Upper lobe of right lung (tissue), 1 donor: ENCODE data around the gene MND1. TPM values are rescaled to one million over a fixed set of nuclear protein-coding genes. Genes with fewer than 3 reads are reported as not detected.

Experiments used
- ATAC-seq: fragments of 200-7000 bp; cut with Tn5 transposase; one replicate; pipeline ENCODE4 v1.9.1; 2020; ENCODE audit warnings: mild to moderate bottlenecking, moderate library complexity
- DNase-seq: peaks from one replicate; pipeline ENCODE4 v3.0.0-alpha.2; 2020
- H3K27ac ChIP-seq: fragments of 200-600 bp; one replicate; pipeline ENCODE4 v1.8.0; 2022
- H3K27me3 ChIP-seq: fragments of 200-600 bp; one replicate; pipeline ENCODE4 v1.8.0; 2022; ENCODE audit warnings: mild to moderate bottlenecking
- H3K36me3 ChIP-seq: fragments of 200-600 bp; one replicate; pipeline ENCODE4 v1.8.0; 2022
- H3K4me1 ChIP-seq: fragments of 200-600 bp; one replicate; pipeline ENCODE4 v1.8.0; 2022
- H3K4me3 ChIP-seq: fragments of 200-600 bp; one replicate; pipeline ENCODE4 v1.8.0; 2022; ENCODE audit warnings: mild to moderate bottlenecking
- H3K9me3 ChIP-seq: fragments of 200-600 bp; one replicate; pipeline ENCODE4 v1.8.0; 2022
- intact Hi-C: fragments of 100-400 bp; cut with DNase I; formaldehyde crosslinking; loops from one replicate; pipeline ENCODE4 v1.11.0; 2022
- total RNA-seq: library from RNA; stranded (reverse); fragmentation: NEBNext Ultra II Directional; extraction: Animal tissue kit (Norgen Biotek cat#: 25700); gene quantifications from one replicate; pipeline ENCODE4 v1.2.1, GENCODE V29; 2021
- TF ChIP-seq, protein P1 (sequence below): fragments of 200-600 bp; IDR thresholded peaks from one replicate; pipeline ENCODE4 v1.8.0; 2022; ENCODE audit warnings: antibody characterized with exemption
- donor health status: DM: no; HTN: yes; CAD: no; lungs with severe emphysema.

Gene MND1
- total RNA-seq, 1 donor from 2014 or later: not detected

DNA sequence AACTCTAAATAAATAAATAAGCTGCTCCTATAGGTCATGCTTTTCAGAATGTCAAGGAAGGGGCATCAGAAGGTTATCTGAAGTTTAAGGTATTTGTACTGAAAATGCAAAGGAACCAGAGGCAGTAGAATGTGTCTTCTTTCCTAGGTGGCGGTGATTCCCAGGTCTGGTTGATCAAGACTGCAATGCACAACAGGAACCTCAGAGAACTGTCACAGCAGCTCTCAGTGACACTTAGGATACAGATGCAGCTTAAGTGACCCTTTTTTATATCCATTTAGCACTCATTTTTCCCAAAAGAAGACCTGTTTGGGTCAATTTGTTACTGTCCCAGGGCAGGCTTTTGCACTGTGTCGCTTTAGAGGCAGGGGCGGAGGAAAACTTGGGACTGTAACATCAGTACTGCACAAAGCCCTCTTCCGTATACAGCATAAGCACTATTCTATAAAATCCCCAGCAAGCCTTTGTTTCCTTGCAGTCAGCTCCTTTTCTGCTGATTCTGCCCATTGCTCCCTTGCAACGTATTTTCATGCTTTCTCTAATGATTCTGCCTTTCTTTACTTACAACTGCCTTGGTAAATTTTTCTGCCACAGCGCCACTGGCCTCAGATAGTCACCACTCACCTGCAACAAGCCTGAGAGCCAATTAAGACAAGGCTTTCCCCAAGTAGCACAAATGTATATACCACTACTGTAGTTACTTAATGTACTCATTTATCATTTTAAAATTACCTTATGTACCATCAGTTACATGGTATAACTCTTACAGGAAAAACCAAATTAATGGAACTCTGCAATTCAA is 1.5 kb upstream of the MND1 start:
- TF ChIP-seq, protein P1, sequence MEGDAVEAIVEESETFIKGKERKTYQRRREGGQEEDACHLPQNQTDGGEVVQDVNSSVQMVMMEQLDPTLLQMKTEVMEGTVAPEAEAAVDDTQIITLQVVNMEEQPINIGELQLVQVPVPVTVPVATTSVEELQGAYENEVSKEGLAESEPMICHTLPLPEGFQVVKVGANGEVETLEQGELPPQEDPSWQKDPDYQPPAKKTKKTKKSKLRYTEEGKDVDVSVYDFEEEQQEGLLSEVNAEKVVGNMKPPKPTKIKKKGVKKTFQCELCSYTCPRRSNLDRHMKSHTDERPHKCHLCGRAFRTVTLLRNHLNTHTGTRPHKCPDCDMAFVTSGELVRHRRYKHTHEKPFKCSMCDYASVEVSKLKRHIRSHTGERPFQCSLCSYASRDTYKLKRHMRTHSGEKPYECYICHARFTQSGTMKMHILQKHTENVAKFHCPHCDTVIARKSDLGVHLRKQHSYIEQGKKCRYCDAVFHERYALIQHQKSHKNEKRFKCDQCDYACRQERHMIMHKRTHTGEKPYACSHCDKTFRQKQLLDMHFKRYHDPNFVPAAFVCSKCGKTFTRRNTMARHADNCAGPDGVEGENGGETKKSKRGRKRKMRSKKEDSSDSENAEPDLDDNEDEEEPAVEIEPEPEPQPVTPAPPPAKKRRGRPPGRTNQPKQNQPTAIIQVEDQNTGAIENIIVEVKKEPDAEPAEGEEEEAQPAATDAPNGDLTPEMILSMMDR: no peak
- no peak for DNase-seq
- intact Hi-C loops: loop anchor here (5.0 kb wide), 1 partner anchor 234 kb away; no protein-coding TSS in a partner anchor

DNA sequence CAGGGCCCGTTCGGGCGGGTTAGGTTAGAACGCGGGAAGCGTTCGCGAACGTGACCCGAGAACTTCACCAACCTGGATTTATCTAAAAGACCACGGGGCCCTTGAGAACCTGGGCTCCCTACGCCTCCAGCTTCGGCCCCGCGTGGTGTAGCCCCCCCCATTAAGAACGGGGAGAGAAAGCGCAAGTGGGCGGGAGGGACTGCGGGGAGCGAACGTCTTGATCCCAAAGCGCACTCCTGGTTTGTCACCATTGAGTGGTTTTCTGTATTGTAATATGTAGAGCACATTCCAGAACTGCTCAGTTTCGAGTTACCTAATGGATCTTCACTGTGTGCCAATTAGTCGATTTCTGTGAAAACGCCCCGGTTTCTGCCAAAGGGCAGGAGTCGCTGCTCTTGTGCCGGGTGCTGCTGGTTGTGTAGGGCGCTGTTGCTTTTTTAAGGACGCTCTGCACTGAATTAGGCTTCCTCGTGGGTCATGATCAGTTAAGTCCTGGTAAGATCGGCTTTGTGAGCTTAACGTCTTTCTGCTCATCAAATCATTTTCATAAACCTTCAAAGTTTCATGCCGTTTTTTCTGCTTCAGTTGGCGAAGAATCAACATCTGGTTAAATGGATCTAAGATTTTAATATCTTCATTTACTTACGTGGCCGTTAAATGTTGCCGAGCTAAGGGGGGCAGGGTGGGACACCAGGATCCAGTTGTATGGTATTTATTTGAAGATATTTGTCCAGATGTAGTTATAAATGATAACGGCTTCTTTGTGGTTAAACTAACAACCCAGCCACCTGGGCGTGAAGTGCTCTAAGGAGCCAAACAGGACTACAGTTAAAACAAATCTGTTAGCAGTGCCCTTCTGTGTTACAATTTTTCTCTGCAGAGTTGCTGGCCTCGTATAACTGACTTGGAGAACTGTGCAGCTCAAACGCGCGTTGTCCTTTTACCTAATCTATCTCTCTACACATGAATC is 809 bp downstream of the MND1 start:
- intact Hi-C loops: no loop called here
- peak; percentile 60 for ATAC-seq

More for the DNA sequence above, 1.5 kb upstream of the MND1 start:
- Histone ChIP-seq H3K27me3 (no peaks in the 10 kb centered on the region), H3K9me3 (no peaks in the 10 kb centered on the region), H3K27ac (no peak overlapping the region), H3K36me3 (no peaks in the 10 kb centered on the region), H3K4me3 (no peak overlapping the region), H3K4me1 (peaks cover 9% of the 10 kb centered on the region)
- no peak for ATAC-seq

DNA sequence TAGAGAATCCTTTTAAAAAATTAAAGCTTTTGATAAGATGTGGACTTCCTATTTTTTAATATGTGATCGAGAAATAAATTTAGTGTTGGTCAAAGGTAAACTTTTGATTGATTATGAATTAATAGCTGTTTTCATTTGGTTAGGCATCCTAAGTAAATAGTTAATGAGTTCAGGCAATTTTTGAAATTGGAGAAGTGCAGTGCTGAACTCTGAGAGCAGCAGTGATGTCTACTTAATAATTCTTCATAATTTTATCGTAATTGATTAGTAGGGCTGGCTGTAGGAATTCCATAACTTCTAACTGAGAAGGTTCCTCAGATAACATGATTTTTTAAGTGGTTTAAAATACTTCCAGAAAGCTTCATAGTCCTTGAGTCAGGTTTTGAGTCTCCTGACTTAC is 1.5 kb downstream of the MND1 start:
- Histone ChIP-seq H3K36me3 (no peaks in the 10 kb centered on the region), H3K4me1 (peaks cover 9% of the 10 kb centered on the region), H3K27me3 (no peaks in the 10 kb centered on the region), H3K4me3 (no peak overlapping the region), H3K9me3 (no peaks in the 10 kb centered on the region), H3K27ac (no peak overlapping the region)
- no peak for DNase-seq
- intact Hi-C loops: no loop called here
- ATAC-seq: no peak
- TF ChIP-seq, protein P1: no peak

More for the DNA sequence above, 809 bp downstream of the MND1 start:
- peak; percentile 68 for DNase-seq
- Histone ChIP-seq H3K27ac (no peak overlapping the region), H3K27me3 (no peaks in the 10 kb centered on the region), H3K36me3 (no peaks in the 10 kb centered on the region), H3K9me3 (no peaks in the 10 kb centered on the region), H3K4me1 (peaks cover 9% of the 10 kb centered on the region), H3K4me3 (peak overlapping the region; percentile 90)
- TF ChIP-seq, protein P1: no peak

DNA sequence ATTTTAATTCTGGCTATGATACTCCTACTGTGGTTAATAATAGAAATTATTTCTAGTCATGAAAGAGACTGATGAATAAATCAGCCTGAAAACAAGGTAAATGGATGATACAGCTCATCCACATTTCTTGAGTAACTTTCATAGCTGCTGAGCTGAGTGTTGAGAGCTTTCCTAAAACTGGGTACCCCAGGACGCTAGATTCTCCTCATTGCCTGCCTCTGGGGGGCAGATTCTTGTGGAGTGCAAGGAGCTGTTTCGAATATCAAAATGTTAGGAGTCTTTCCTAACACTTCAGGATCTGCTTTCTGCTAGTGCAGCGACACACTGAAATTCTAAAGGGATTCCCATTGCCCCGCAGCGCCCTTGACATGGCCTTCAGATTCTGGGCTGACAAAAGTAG is 2.1 kb downstream of the MND1 start:
- H3K4me3 ChIP-seq: no peak overlapping the region
- H3K27ac ChIP-seq: no peak overlapping the region
- H3K36me3 ChIP-seq: no peaks in the 10 kb centered on the region
- intact Hi-C loops: no loop called here
- DNase-seq: no peak
- H3K27me3 ChIP-seq: no peaks in the 10 kb centered on the region
- no peak for ATAC-seq
- H3K4me1 ChIP-seq: peaks cover 9% of the 10 kb centered on the region
- TF ChIP-seq, protein P1: no peak
- no peaks in the 10 kb centered on the region for H3K9me3 ChIP-seq

DNA sequence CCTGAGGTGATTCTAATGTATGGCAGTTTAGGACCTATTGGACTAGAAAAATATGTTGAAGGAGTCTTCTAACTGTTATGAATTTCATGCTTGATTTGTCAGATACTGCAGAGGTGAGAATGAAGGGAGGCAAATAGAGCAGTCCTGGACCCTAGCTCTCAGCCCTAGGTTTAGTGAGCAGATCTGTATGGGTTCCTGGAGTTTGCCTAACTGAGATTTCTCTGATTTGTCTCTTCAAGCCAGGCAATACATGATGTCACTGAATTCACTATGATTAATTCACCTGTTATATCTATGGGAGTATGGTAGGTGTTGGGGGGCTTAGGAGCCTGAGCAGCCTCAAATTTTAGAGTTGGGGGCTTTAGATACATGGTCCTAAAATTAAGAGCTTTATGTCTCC is 2.6 kb downstream of the MND1 start:
- TF ChIP-seq, protein P1: no peak
- Histone ChIP-seq H3K4me3 (no peak overlapping the region), H3K27ac (no peak overlapping the region), H3K9me3 (no peaks in the 10 kb centered on the region), H3K27me3 (no peaks in the 10 kb centered on the region), H3K36me3 (no peaks in the 10 kb centered on the region), H3K4me1 (peaks cover 9% of the 10 kb centered on the region)
- DNase-seq (no peak), ATAC-seq (no peak)
- intact Hi-C loops: no loop called here
